HG03460 (cell line): ENCODE results near the gene EMP1.

Source experiments
- ATAC-seq: cut with Tn5 transposase; IDR thresholded peaks from one replicate; pipeline ENCODE4 v1.9.1; 2021; ENCODE audit not compliant: unreplicated experiment

EMP1 gene

DNA sequence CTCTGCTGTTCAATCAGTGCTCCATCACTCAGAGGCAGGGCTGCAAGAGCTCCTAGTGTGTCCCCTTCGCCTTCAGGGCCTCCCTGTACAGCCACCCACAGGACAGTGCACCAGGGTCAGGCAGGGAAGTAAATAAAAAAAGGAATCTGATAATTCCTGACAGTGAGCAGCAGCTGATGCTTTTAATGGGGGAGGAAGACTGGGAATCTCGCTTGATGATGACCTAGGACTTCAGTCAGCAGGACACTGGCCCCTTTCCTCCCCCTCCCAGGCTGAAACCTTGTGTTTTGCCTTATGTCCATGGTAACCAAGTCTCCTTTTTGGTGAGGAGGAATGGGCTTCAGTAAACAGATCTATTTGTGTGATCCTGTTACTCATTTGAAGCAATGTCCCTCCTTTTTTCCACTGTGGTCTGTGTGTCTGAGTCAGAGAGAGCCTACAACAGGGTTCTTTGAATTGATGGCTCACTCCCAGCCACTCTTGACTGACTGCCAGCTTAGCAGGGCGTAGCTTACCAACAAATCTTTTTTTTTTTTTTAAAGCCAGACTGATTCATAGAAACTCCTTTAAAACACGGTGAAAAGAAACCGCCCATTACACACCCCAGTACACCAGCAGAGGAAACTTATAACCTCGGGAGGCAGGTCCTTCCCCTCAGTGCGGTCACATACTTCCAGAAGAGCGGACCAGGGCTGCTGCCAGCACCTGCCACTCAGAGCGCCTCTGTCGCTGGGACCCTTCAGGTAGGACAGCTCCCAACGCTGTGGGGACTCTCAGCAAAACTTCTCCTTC is at the start of gene EMP1:
EMP1 (plus strand) TSS at position 597 of the 792 bp plus-strand sequence. CDS start 14,785 bp downstream, outside the sequence.
- peak; percentile 75 for ATAC-seq

DNA sequence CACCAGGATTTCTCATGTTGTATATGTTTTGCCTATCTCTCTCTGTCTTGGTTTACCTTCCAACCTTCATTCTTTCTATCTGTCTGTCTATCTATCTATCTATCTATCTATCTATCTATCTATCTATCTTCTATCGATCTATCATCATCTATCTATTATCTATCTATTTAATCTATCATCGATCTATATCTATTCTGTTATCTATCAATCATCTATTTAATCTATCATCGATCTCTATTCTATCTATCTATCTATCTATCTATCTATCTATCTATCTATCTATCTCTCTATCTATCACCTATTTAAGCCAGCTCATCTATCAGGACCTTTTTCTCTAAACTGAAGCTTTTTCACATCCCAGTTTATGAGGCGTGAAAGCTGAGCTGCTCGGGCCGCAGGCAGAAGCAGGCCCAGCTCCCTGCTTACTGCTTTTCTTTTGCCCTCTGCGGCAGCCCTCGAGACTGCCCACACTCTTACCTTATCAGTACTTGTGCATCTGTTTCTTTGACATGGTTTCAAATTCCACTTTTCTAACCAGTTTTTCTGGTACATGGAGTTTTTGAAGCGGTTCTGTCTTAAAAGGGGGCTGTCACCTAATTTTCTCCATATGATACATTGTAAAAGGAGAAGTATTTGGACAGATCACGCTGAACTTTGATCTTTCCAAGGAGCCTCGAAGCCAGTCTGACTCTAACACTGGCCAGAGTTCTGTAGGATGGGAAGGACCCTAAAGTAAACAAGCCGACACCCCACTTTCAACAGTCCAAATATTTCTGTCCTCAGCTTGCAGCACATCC is 48.6 kb upstream of the EMP1 start:
- ATAC-seq: no peak

GRCh38 chr12:13148485-13148847 is 48.1 kb upstream of the EMP1 start:
- no peak for ATAC-seq

DNA sequence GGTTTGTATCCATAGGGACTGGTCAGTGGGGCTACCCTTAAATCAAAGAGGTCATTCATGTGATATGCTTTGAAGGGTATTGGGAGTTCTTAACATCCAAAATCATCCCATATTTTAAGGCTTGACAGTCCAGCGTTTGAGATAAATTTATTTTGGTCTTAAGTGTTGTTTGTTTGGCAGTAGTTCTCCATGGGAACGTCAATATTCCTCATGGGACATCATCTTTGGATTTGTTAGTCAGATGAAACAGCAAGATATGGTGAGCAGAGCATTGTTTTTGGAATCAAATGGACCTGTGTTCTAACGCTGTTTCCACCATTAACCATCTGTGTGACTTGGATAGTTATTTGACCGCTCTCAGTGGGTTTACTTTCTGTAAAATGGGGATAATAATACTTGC is 47.1 kb upstream of the EMP1 start:
- ATAC-seq: no peak

GRCh38 chr12:13152281-13152680 is 44.2 kb upstream of the EMP1 start:
- ATAC-seq: no peak

- no peak for ATAC-seq
Measured at GRCh38 chr12:13152756-13153155, 43.8 kb upstream of the EMP1 start.

DNA sequence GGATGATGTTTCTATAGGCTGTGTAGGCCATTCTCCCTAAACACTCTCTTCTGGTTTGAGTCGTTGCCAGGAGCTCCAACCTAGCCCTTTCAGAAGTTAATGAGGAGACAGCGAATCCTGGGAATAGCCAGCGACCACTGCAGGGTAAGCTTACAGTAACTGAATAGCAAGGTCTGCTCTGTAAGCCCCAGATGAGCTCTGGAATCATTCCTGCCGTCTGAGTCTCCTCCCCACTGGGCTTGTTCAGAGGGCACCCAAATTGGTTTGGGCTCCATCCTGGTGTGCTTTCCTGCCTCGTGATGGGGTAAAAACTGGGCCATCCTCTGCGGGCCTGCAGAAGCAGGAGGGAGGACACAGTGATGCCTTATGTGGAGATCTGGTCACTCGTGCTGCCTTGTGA is 43.3 kb upstream of the EMP1 start:
- no peak for ATAC-seq

GRCh38 chr12:13154027-13154538 is 42.4 kb upstream of the EMP1 start:
- no peak for ATAC-seq

DNA sequence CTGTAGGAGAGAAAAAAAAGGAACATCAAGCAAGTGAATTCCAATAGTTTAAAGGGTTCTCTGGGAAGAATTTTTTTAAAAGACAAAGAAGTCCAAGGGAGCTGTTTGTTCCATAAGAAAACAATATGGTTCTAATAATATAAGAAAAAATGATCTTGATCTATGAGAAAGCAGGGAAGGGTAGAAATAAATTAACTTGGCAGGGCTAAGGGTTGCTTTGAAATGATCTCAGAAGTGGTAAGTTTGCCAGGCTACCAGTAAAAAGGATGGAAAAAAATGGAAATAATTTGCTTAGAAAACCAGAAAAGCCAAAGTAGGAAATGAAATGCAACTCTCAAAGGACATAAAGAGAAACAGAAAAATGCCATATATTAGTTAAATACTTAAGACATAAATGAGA is 41.7 kb upstream of the EMP1 start:
- ATAC-seq: no peak

DNA sequence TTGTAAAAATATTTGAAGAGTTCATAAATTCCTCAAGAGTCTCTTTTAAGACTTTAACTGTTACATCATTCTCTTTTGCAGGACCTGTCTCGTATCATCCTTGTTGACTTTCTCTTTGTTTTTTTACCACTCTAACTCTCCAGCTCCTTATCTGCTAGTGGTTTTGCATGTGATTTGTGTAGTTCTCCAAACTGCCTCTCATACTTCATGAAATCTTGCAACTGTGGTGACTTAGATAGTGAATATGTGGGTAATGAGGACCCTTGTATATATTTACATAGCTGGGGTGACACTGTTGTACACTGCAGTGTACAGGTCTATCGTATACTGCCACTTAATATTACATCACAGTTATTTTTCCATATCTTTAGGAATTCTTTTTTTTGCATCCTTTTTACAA is 40.2 kb upstream of the EMP1 start:
- ATAC-seq: no peak

DNA sequence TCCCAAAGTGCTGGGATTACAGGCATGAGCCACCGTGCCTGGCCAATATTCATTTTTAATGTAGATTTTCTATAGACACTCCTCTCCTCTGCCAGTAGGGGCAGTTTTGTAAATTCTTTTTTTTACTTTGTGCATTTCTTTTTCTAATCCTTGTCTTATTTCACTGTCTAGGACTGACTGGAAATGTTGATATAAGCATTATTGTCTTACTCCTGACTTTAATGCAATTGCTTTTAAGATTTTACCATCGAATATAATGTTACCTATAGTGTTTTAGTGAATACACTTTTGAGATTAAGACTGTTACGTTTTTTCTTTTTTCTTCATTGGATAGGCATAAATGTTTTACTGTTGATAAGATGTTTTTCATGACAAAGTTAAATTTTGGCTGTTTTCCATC is 35.4 kb upstream of the EMP1 start:
- no peak for ATAC-seq

GRCh38 chr12:13162904-13163303 is 33.6 kb upstream of the EMP1 start:
- no peak for ATAC-seq

DNA sequence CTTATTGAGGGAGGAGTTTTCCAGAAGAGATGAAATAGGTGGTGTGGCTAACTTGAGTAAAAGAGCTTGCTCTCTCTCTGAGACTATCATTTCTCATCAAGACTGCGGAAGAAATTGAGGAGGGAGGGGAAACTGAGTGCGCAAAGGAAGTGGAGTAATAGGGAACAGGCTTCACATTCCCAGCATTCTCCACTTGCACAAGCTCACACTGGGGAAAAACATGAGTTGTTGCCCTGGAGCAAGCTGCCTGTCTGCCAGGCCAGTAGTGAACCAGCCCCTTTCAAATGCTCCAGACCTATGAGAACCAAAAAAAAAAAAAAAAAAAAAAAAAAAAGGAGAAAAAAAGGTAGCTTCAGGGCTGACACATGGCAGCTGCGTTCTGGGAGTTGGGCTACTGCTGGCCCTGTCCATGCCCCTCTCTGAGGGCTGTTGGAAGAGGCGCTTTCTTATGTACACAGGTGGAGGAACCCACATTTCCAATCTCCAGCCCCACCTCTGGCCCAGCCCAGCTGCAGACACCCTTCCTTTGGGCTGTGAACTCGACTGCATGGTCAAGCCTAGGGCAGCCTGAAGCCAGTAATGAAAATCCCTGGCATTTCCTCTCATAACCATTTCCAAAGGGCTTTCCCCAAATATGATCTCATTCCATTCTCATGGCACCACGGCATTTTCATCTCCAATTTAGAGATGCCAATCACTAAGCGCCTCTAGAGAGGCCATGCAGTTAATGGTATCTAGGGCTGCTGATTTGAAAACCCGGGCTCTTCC is 32.5 kb upstream of the EMP1 start:
- no peak for ATAC-seq

GRCh38 chr12:13164921-13165616 is 31.5 kb upstream of the EMP1 start:
- ATAC-seq: no peak

DNA sequence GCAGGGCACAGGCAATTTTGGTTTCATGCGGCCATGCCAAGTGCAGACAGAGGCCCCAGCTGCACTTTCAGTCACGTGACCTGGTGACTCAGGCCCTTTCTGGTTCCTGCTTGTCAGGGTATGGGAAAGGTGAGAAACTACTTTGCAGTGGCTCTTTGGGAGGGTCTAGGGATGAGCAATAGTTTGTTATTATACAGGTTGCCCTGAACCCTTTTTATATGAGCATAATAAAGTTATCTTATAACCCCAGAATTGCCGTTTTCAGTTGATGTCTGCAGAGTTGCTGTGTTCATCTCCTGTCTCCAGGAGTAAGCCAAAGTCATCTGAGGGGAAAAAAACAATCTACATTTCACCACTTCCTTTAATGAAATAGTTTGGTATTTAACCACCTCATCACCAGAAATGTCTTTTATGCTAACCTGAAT is 30.9 kb upstream of the EMP1 start:
- ATAC-seq: peak; percentile 61

- ATAC-seq: no peak
Measured at GRCh38 chr12:13167226-13167625, 29.3 kb upstream of the EMP1 start.

DNA sequence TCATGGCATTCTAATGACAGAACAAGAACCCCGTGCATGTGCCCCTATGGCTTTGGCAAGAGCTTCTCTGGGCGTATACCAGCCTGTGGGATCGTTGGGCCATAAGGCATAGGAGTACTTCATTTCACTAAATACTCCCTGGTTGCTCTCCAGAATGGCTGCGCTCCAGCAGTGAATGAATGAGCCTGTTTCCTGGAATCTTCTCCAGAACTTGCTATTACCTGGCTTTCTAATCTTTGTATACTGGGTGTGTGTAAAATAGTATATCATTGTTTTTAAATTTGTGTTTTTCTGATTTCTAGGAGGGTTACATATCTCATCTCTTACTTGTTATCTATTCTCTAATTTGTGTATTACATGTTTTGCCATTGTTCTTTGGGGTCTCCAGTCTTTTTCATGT is 28.6 kb upstream of the EMP1 start:
- ATAC-seq: no peak

GRCh38 chr12:13169272-13169671 is 27.3 kb upstream of the EMP1 start:
- ATAC-seq: no peak

DNA sequence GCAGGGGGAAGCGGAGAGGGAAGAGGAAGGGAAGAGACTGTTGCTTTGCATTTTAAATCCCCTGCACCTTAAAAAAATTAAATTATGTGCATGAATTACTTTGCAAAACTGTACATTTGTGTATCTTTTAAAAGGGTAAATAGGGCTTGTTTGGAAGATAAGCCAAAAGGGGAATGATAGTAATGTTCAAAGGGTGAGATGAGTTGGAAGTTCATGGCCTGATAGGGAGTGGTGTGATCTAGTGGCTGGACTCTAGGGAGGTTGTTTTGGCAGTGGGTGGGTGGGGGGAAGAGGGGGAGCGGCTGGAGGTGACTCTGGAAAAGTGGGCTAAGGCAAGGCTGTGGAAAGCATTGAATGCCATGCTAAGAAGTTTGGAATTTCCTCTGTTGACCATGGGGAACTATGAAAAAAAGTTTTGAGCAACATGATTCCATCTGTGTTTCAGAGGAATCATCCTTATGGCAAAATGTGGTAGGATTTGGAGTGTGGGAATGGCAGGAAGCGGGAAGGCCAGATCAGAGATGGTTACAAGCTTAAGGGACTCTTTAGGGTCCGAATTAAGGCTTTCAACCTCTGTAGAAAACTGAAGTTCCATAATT is 25.5 kb upstream of the EMP1 start:
- ATAC-seq: no peak
